Activated CD8-positive, alpha-beta memory T cell treated with anti-CD3 and anti-CD28 coated beads, Interleukin-2, amount 10 ng/mL, durations not matched to agents 7 days and 5 days (primary cell): ENCODE data around the gene SLC26A5. TPM values are rescaled to one million over a fixed set of nuclear protein-coding genes. Genes with fewer than 3 reads are reported as not detected.

Experiments used
- total RNA-seq, 2 experiments: library from RNA; stranded (reverse); gene quantifications; one replicate each; pipeline ENCODE4 v1.2.3, GENCODE V29; 2021

SLC26A5 gene
- total RNA-seq, 2 experiments from 2014 or later: not detected

Other genes starting within 250 kb of the SLC26A5 start
- gene PMPCB, start 148.8 kb downstream of the SLC26A5 start, total RNA-seq: 10 to 100 TPM; 58.1 to 69.0 TPM
- 10 to 100 TPM; 29.8 to 36.8 TPM for gene DNAJC2, start 101.4 kb downstream of the SLC26A5 start, total RNA-seq
- 100 to 1,000 TPM; 138 to 195 TPM for gene PSMC2, start 98.6 kb downstream of the SLC26A5 start, total RNA-seq